ENCODE measurements around the gene KEL.

GRCh38 chr7:142954680-142955268, 7.4 kb downstream of the KEL start:
- TF ChIP-seq GATA3 (IDR thresholded peaks at IDR 0.05; ENCODE audit: low read depth, low read length) (no peak), GATA2 (IDR thresholded peaks at IDR 0.05; ENCODE audit: low read depth, low read length) (no peak)

Data from SH-SY5Y (cell line).